ENCODE data around the gene TDP1.
A peak's percentile ranks its signal among the peaks of the same experiment; 100 is the strongest.

The TDP1 gene

DNA sequence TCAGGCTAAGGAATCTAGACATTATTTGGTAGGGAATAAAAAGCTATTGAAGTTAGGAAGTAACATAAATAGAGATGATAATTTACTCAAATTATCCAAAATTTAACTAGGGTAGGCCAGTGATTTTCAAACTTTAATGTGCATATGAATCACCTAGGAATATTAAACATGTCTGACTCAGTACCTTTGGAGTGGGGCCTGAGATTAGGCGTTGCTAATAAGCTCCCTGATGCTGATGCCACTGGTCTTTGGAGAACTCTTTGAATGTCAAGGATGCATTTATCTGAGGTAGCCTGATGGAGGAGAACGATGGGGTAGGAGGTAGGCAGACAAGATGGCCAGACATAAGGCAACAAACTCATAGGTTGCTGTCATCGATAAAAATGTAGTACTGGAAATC is 34.4 kb upstream of the TDP1 start:
- Histone ChIP-seq H3K4me1 (peaks cover 3% of the 10 kb centered on the region; the same call in 1 of the 2 replicates), H3K4me3 (no peak overlapping the region), H3K9me3 (no peaks in the 10 kb centered on the region), H3K36me3 (replicated peaks) (no peaks in the 10 kb centered on the region), H3K27me3 (ENCODE audit: low read depth) (no peaks in the 10 kb centered on the region)
- DNase-seq (ENCODE audit: low spot score in 2 of 2): no peak
- in situ Hi-C loops (cut with MboI; ENCODE audit: low sequenced_read_pairs): loop anchor here (25.0 kb wide), 2 partner anchors 509 to 734 kb away; partner anchors contain the start of gene FOXN3

DNA sequence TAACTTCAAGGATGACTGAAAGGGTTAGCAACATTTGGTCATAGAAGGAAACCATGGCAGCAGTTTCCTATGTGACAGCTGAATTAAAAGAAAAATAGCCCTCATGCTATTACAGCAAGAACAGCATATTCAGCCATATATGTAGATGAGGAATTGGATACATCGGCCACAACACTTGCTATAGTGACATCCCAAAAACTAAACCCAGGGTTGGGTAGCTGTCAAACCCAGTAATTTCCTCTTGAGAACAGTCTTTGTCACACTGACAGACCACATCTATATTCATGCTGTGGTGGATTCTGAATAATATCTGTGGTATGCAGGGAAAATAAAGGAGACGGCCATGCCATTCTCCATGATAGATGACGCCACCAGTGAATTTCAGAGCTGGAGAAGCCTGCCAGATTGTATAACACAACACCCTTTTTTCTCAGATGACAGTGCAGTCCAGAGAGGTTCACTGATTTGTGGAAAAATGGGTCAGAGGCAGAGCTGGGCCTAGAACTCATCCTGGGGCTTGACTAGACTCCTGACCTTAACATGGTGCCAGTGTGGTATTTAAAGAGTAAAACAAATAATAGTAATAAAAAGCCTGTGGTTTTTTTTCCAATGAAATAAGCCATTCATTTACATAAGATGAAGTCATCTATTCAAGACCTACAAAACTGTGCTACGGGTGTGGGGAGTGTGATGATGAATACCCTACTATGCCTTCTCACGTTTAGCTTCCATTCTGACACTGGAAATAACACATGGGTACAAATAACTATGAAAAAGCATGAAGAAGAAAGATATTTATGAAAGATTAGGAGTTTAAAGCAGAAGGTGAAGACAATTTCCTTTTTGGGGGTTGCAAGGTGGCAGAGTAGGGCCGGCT is 33.5 kb upstream of the TDP1 start:
- H3K4me3 ChIP-seq: no peak overlapping the region
- H3K9me3 ChIP-seq: no peaks in the 10 kb centered on the region
- DNase-seq (ENCODE audit: low spot score in 2 of 2): no peak
- no peaks in the 10 kb centered on the region for H3K27me3 ChIP-seq (ENCODE audit: low read depth)
- in situ Hi-C loops (cut with MboI; ENCODE audit: low sequenced_read_pairs): loop anchor here (25.0 kb wide), 2 partner anchors 510 to 735 kb away; partner anchors contain the start of gene FOXN3
- no peaks in the 10 kb centered on the region for H3K36me3 ChIP-seq (replicated peaks)
- H3K4me1 ChIP-seq: peaks cover 3% of the 10 kb centered on the region; the same call in 1 of the 2 replicates

DNA sequence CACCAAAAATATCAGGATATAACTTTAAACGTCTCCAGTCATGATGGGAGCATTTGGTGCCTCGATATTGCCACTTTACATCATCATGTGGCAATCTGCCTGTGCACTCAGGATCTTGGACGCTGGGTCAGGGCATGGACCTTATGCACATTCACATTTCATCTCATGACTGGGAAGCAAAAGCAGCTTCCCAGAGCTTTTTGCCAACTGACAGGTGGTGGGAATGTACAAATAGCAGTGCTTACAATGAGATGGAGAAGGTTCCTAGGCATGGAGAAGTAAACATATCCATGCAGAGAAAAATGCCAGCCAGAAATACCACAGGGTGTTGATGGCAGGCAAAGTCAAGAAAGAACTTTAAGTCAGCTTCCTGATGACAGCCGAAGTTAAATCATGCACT is 31.5 kb upstream of the TDP1 start:
- no peak for DNase-seq (ENCODE audit: low spot score in 2 of 2)
- H3K9me3 ChIP-seq: no peaks in the 10 kb centered on the region
- peaks cover 3% of the 10 kb centered on the region; the same call in 1 of the 2 replicates for H3K4me1 ChIP-seq
- H3K36me3 ChIP-seq (replicated peaks): no peaks in the 10 kb centered on the region
- no peak overlapping the region for H3K4me3 ChIP-seq
- in situ Hi-C loops (cut with MboI; ENCODE audit: low sequenced_read_pairs): loop anchor here (25.0 kb wide), 2 partner anchors 512 to 737 kb away; partner anchors contain the start of gene FOXN3
- H3K27me3 ChIP-seq (ENCODE audit: low read depth): no peaks in the 10 kb centered on the region

DNA sequence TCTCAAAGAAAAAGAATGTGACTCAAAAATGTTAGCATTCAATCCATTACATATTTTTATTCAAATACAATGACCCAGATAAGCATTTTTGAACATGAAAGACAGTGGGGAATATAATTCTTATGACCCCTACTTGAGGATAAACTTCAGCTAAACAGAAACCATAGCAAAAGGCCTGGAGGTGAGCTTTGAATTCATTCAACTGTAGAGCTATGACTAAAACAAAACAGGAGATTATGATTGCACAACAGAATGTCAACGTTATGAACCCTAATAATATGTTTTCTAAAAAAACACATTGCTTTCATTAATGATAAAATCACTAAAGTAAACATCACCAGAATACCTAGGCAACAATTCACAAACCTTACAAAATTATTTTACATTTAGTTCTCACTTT is 29.0 kb upstream of the TDP1 start:
- H3K4me1 ChIP-seq: peaks cover 3% of the 10 kb centered on the region; the same call in 1 of the 2 replicates
- DNase-seq (ENCODE audit: low spot score in 2 of 2): no peak
- H3K36me3 ChIP-seq (replicated peaks): no peaks in the 10 kb centered on the region
- no peak overlapping the region for H3K4me3 ChIP-seq
- in situ Hi-C loops (cut with MboI; ENCODE audit: low sequenced_read_pairs): no loop called here
- no peaks in the 10 kb centered on the region for H3K9me3 ChIP-seq
- no peaks in the 10 kb centered on the region for H3K27me3 ChIP-seq (ENCODE audit: low read depth)

DNA sequence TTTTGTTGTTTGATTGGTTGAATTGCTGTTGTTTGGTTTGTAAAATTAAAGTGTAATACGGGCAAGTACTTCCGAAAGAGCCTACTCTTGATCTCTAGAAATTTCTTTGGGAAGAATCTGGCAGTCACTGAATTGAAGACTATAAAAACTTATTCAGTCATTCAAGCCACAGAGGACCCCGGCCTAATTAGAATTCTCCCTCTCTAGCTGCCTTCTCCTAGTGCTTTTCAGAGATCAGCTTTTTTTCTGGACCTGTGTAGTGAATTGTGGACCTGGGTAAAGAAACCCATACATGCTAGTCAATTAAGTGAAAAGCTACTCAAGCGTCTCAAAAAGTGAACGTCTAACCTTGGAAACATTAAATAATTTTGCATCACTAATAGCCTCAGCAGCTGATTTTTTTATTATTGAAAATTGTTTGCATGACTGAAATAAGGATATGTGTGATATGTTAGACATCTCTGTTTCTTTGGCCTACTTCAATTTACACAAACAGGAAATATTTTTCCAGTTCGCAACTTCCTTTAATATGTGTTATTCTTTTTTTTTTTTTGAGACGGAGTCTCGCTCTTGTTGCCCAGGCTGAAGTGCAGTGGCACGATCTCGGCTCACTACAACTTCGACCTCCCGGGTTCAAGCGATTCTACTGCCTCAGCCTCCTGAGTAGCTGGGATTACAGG is 28.4 kb upstream of the TDP1 start:
- in situ Hi-C loops (cut with MboI; ENCODE audit: low sequenced_read_pairs): no loop called here
- Histone ChIP-seq H3K36me3 (replicated peaks) (no peaks in the 10 kb centered on the region), H3K4me3 (no peak overlapping the region), H3K27me3 (ENCODE audit: low read depth) (no peaks in the 10 kb centered on the region), H3K4me1 (peaks cover 3% of the 10 kb centered on the region; the same call in 1 of the 2 replicates), H3K9me3 (no peaks in the 10 kb centered on the region)
- no peak for DNase-seq (ENCODE audit: low spot score in 2 of 2)

DNA sequence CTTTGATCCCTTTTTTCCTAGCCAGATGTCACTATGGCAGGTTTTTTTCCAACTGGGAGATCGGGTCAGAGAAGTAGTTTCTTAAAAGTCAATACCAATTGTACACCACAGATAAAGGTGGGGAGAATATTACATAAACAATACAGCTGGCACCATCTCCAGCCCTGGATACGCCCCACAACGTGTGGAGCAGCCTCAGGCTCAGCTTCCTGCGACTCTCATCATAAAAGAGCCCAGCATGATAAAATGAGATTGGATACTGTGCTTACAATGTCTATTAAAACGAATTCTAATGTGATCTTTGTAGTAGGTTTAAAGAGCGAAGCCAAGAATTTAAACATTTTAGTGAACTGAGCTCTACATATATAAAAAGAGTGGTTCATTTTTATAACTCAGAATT is 22.7 kb upstream of the TDP1 start:
- no peak overlapping the region for H3K4me3 ChIP-seq
- no peaks in the 10 kb centered on the region for H3K9me3 ChIP-seq
- no peaks in the 10 kb centered on the region for H3K36me3 ChIP-seq (replicated peaks)
- no peaks in the 10 kb centered on the region for H3K4me1 ChIP-seq
- in situ Hi-C loops (cut with MboI; ENCODE audit: low sequenced_read_pairs): no loop called here
- no peak for DNase-seq (ENCODE audit: low spot score in 2 of 2)
- H3K27me3 ChIP-seq (ENCODE audit: low read depth): no peaks in the 10 kb centered on the region

DNA sequence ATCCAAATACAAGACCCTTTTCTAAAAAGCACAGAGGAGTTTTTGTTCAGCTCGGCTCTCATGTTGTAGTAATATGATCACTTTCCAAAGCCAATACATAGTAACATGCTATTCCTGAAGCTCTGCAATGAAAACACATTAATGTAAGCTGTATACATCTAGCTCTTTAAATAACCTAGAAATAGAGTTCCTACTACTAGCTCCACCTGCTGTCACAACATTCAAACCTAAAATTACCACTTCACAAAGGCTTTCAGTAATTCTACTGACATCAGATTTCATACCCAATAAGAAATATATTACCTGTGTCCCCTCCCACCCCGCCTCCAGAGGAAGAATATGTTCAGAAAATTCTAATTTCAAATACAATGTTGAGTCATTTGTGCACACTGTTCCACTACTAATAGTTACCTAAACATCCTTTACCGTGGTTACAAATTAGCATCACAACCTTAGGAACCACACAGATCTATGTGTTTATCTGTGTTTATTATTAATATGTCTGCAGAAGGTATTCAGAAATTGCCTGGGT is 19.0 kb upstream of the TDP1 start:
- H3K36me3 ChIP-seq (replicated peaks): no peaks in the 10 kb centered on the region
- in situ Hi-C loops (cut with MboI; ENCODE audit: low sequenced_read_pairs): no loop called here
- H3K4me3 ChIP-seq: no peak overlapping the region
- no peak for DNase-seq (ENCODE audit: low spot score in 2 of 2)
- no peaks in the 10 kb centered on the region for H3K27me3 ChIP-seq (ENCODE audit: low read depth)
- H3K9me3 ChIP-seq: no peaks in the 10 kb centered on the region
- no peaks in the 10 kb centered on the region for H3K4me1 ChIP-seq

DNA sequence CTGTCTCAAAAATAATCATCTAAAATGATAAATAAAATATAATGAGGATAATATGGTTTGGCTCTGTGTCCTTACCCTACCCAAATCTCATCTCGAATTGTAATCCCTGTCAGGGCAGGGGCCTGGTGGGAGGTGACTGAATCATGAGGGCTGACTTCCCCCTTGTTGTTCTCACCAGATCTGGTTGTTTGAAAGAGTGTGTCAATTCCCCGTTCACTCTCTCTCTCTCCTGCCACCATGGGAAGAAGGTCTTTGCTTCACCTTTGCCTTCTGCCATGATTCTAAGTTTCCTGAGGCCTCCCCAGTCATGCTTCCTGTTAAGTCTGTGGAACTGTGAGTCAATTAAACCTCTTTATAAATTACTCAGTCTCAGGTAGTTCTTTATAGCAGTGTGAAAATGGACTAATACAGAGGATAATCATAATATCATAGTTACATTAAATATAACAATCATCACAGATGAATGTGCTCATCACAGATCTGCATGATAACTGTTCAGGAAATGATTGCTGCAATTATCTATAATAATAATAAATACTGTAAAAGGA is 13.8 kb upstream of the TDP1 start:
- Histone ChIP-seq H3K9me3 (no peaks in the 10 kb centered on the region), H3K4me1 (no peaks in the 10 kb centered on the region), H3K36me3 (replicated peaks) (no peaks in the 10 kb centered on the region), H3K4me3 (no peak overlapping the region), H3K27me3 (ENCODE audit: low read depth) (no peaks in the 10 kb centered on the region)
- in situ Hi-C loops (cut with MboI; ENCODE audit: low sequenced_read_pairs): no loop called here
- no peak for DNase-seq (ENCODE audit: low spot score in 2 of 2)

DNA sequence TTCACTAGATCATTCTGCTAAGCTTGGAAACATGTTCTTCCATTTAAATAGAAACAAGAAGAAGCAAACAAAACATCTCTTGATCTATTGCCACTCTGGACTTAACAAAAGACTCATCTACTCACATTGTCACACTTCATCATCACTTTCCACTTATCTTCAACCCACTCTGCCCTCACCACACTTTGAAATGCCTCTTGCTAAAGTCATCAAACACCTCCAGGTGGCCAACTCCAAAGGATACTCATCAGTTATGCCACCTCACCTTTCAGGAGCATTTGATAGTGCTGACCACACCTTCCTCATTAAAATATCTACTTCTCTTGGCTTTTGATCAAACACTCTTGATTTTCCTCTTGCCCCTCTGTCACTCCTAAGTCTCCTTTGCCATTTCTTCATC is 8.4 kb upstream of the TDP1 start:
- Histone ChIP-seq H3K9me3 (no peaks in the 10 kb centered on the region), H3K4me3 (no peak overlapping the region), H3K27me3 (ENCODE audit: low read depth) (no peaks in the 10 kb centered on the region), H3K4me1 (no peaks in the 10 kb centered on the region), H3K36me3 (replicated peaks) (peaks cover 4% of the 10 kb centered on the region; the same call in 1 of the 2 replicates)
- no peak for DNase-seq (ENCODE audit: low spot score in 2 of 2)
- in situ Hi-C loops (cut with MboI; ENCODE audit: low sequenced_read_pairs): no loop called here

DNA sequence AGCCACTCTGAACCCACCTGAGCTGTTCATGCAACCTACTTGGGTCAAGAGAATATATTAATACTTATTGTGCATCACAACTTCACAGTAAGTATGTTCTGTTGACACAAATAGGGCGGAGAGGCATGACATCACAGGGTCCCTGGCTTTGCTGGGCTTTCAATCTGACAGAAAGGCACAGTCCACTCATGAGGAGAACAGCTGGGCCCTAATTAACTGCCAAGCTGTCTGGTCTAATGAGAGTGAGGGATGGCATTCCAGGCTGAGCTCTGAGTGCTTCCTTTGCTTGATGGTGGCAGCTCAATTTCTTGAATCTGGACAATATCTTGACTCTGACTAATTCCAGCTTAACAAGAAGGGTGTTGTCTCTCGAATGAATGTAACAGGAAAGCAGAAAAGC is 3.2 kb upstream of the TDP1 start:
- H3K4me1 ChIP-seq: peaks cover 14% of the 10 kb centered on the region
- no peak overlapping the region for H3K4me3 ChIP-seq
- peaks cover 9% of the 10 kb centered on the region; the same call in 1 of the 2 replicates for H3K36me3 ChIP-seq (replicated peaks)
- no peaks in the 10 kb centered on the region for H3K9me3 ChIP-seq
- H3K27me3 ChIP-seq (ENCODE audit: low read depth): no peaks in the 10 kb centered on the region
- DNase-seq (ENCODE audit: low spot score in 2 of 2): no peak
- in situ Hi-C loops (cut with MboI; ENCODE audit: low sequenced_read_pairs): no loop called here

DNA sequence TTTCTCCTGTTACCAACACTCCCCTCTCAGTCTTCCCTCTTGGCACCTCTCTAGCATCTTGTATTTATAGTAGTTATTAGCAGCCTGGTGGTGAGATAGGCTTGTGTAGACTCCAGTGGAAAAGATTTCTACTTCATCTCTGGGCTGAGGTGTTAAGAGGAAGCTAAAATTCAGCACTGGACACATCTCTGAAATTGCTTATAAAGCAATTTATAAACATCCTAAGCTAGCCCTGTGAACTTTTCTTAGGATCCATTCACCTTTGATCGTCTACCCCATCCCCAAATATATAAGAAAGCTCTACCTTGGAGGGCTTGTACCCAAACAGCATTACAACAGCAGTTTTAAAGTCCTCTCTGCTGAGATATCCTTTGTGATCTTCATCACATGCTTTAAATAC is 2.1 kb upstream of the TDP1 start:
- in situ Hi-C loops (cut with MboI; ENCODE audit: low sequenced_read_pairs): no loop called here
- peak overlapping the region; percentile 55 for H3K4me3 ChIP-seq

DNA sequence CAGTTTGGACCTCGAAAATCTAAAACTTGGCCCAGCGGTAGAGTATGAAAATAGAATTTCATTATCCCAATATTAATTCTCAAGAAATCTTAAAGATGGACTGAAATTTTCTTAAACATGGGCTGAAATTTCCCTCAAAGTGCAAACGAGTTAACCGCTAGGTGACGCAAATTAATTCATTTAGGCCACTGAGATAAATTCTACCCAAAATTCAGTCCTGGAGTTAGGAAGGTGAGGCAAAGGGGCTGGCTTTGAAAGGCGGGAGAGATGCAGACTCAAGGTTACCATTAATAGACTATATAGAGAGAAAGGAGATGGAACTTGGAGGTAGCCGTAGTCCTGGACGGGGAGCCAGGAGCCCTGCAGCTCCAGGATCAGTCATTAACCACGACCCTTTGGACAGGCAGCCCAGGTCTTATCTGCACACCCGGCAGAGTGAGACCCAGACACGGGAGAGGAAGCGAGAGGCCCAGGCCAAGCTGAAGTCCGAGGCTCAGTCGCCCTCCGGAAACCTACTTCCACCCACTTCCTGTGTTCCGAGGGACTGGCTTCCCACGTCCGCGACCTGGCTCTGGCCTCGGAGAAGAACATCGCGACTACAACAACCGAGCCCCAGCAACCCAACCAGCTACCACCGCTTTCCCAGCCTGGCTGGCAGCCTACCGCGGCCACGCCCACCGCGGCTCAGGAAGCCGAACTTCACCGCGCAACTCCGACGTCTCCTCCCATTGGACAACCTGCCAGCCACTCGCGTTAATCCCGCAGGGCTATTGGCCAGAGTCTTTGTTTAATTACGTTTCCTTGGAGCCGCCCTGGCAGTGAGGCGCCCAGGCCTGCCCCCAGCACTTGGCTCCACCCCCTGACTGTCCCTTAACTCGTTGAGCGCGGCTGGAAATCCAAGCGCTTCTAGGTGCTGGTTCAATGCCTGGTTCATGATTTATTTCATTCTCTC is 1.4 kb upstream of the TDP1 start, which contains the start of gene EFCAB11:
Gene EFCAB11, minus strand, starts transcription at position 661 of the 952 bp plus-strand sequence. Its CDS starts 70 bp downstream, at position 591.
- Histone ChIP-seq H3K4me3 (peak within 1 kb of the TSS; percentile 55), H3K36me3 (replicated peaks) (peaks cover 25% of the 10 kb centered on the region), H3K9me3 (no peaks in the 10 kb centered on the region), H3K4me1 (peaks cover 16% of the 10 kb centered on the region), H3K27me3 (ENCODE audit: low read depth) (no peaks in the 10 kb centered on the region)
- in situ Hi-C loops (cut with MboI; ENCODE audit: low sequenced_read_pairs): no loop called here
- DNase-seq (ENCODE audit: low spot score in 2 of 2): peak; percentile 98

More for the DNA sequence above, 2.1 kb upstream of the TDP1 start:
- Histone ChIP-seq H3K36me3 (replicated peaks) (peaks cover 18% of the 10 kb centered on the region), H3K4me1 (peaks cover 14% of the 10 kb centered on the region), H3K9me3 (no peaks in the 10 kb centered on the region), H3K27me3 (ENCODE audit: low read depth) (no peaks in the 10 kb centered on the region)
- no peak for DNase-seq (ENCODE audit: low spot score in 2 of 2)
